Activated CD4-positive, alpha-beta T cell treated with anti-CD3 and anti-CD28 coated beads, Interleukin-2, Interleukin-6, amounts not matched to agents 100 ng/mL and 50 ng/mL, durations not matched to agents 16 hours and 8 hours (primary cell): ENCODE results near the gene ATP6V1G3.
"Not testable (repeated sequence)": the region's sequence is repeated elsewhere in the genome, so short reads cannot be mapped to it uniquely, and the experiment has no call there.

Experiments
- DNase-seq: peaks from one replicate; pipeline ENCODE4 v3.0.0-alpha.2; 2020

Gene ATP6V1G3

DNA sequence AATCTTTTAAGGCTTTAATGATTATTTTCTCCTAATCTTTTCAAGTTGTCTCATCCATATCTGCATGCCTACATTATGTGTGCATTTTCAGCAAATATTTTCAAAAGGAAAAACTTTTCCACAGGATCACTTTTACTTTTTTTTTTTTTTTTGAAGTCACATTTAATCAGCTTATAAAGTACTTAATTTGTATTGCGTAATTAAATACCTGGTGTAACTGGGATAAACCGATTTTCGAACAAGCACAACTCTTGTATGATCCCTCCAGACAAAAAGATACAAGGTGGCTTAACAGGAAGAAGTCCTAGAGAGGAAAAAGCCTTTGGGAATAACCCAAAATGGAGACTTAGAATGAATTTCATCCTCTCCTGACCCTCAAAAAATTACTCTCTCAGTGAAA lies 1.3 kb upstream of the ATP6V1G3 start:
- no peak for DNase-seq

DNA sequence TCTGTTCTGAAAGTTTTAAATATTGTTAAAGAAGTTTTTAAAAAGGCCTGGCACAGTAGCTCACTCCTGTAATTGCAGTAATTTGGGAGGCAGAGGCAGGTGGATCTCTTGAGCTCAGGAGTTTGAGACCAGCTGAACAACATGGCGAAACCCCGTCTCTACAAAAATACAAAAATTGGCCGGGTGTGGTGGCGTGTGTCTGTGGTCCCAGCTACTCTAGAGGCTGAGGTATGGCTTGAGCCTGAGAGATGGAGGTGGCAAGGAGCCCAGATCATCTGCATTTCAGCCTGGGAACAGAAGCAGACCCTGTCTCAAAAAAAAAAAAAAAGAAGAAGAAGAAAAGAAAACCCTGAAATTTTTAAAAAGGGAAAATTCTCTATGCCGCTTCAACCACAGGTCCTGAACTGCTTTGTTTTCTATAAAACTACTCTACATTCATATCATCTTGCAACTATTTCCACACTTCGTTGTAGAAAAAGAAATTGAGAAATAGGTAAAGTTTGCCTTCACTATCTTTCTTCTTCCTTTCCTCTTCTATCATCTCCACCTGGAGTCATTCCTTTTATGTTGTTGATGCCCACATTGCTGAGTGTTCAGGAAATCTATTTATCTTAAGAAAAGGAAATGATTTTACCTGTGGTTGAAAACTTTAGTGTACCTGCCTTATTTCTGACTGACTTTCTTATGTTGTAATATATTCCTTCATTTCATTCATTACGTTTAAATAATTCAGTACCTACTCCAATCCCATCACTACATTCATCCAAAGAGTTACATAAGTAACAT lies 1.7 kb downstream of the ATP6V1G3 start:
- DNase-seq, result no peak

DNA sequence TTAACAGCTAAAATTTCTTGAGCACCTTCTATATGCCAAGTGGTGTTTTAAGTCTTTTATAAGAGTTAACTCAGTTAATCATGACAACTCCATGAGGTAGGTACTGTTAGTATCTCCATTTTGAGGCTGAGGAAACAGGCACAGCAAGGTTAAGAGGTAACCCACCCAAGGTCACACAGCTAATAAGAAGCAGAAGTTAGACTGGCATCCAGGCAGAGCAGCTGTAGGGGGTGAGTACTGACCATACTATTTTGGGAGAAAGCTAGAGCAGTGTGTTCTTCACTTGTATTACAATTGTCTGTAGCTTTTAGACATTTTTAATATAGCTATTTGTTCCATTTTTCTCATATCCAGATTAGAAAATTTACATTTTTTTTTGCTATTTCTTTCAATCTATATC lies 4.8 kb downstream of the ATP6V1G3 start:
- no peak for DNase-seq

DNA sequence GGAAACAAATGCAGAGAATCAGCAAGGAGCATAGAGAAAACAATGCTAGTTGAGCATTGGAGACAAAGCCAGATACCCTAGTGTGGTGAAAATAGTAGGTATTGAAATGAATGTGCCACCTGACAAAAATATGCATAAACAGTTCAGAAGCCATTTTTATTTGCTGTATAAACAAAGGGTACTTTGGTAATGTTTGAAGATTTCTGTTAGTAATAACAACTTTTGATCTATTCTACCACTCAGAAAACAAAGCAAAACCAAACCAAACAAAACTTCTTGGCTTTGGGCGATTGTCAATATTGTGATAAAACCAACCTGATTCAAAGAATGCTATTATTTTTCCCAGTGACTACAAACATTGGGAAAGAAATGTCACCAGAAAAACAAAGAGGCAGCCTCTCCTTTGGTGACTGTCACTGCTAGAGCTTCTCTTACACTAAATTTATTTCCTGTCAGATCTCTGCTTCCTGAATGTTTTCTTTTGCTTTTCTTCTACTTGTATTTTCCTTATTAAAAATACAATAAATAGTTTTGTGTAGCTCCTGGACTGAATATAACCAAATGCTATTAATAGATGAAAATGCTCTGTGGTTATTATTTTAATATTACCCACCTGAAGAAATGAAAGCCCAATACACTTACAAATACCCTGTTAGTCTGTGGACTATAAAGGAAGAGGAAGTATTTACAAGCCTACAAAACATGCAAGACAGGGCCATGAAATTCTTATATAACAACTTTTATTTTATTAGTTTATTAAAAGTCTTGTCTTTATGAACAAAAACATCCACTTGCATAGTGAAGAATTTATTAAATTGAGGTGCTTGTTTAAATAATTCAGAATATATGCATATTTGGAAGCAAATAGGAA lies 5.7 kb downstream of the ATP6V1G3 start:
- no peak for DNase-seq

DNA sequence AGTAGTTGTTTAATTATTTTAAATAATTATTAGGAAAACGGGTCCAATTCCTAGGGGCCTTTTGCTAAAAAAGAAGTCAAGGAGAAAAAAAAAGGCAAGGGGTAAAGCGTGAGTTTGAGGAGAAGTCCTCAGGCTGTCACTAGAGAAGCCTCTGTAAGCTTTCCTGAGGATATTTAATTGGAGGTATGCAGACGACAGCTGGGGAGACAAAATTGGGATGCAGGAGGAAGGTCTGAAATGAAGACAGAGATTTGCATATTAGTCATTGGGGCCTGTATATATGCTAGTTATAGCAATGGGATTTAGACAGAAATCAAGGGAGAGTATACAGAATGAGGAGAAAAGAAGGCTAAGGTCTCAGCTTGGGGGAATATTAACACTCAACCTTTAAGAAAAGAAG lies 8.6 kb downstream of the ATP6V1G3 start:
- DNase-seq, result no peak

DNA sequence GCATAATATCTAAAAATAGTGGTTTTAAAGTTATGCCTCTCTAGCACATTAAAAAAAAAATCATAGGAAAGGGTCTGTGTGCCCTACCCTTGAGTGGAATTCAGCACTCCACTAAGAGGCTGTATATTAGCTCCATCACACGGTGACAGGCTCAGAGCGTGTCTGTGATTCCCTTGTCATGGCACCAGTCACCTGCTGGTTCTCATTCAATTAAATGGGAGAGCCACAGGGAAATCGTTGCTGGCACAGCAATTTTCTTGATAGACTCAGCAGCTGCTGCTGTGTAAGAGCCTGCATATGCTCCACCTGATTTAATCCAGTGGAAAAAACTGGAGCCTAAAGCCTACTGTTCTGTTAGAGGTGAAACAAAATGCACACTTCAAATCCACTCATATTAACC lies 9.5 kb downstream of the ATP6V1G3 start:
- DNase-seq, result no peak

DNA sequence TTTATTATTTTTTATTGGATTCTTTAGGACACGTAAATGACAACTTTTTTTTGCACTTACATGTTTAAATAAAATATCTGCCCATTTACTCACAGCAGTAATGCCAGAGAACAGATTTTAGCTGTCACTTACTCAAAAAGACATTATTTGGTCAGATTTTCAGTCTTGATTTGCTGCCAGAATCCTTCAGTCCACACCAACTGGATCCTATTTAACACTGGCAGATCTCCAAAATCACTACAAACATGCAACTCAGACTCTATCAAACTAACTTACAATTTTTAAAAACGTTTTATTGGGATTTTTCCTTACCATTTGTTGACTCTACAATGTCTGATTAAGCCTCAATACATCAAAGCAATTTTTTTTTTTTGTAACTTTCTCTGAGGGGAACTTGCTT lies 11.1 kb downstream of the ATP6V1G3 start:
- DNase-seq, result no peak

DNA sequence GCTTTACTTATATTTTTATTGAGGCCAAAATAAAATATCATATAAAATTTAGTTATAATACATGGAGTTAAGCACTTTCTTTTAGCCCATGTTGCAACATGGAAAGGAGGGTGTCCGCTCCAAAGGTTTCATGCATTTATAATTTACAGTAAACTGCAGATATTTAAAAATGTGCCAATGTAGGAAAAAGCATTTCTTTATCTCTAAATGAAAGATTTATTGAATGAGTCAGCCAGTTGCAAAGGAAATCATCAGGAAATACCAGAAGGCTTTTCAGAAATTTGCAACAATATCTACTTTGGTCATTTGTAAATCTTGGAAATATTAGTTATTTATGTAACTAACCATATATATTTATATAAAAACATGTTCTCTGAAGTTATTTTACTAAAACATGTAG lies 12.1 kb downstream of the ATP6V1G3 start:
- no peak for DNase-seq

DNA sequence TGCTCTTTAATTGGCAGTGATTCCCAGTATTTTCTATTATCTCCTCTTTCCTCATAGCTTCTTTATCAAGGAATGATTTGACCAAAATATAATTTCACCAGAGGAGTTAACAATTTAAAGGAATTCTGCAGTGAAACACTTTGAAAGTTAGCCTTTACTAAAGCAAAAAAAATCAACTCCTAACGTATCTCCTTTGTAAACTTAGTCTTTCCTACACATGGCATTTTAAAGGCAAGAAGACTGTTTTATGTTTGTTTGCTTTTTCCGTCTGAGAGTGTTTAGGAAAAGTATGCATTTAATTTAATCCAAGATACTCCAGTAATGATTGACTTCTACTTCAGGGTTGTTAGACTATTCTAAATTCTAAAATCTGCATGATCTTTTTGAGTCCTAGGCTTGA lies 15.9 kb downstream of the ATP6V1G3 start:
- DNase-seq, result no peak

DNA sequence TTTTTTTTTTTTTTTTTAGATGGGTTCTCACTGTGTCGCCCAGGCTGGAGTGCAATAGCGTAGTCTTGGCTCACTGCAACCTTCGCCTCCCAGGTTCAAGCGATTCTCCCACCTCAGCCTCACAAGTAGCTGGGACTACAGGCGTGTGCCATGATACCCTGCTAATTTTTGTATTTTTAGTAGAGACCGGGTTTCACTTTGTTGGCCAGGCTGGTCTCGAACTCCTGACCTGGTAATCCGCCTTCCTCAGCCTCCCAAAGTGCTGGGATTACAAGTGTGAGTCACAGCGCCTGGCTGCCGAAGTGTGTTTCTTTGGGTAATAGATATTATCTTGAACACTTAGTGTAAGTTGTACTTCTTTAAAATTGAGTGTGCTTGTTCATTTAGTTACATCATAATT lies 16.4 kb downstream of the ATP6V1G3 start:
- not testable (repeated sequence) for DNase-seq

DNA sequence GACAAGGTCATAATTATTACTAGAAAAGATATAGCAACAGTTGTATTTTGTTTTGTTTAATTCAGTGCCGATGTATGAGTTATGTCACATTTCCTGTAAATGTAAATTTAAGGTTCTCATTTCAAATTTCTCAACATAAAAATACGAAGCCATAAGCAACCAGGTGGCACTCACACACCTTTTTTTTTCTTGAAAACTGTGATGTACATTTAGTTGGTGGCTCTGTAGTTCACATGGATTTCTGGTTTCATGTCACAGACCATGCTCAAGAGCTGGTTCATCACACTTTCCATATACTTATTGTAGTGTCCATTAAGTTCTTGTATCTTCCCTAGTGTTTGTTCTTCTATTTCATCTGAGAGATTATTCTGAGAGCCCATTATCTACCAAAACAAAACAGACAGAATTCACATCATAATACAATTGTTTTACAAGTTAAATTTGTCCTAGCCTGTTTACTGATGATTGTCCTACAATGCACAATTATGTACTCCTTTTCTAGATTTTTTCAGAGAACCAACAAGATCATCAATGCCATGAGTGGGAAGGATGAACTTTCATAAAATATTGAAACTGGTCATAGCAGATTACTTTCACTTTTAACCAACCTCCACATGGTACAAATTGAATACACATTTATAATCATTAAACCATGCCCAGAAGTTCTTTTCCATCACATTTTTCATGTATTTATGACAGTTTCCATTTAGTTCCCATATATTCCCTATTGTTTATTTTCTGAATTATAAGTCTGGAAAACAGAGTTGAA lies 17.1 kb downstream of the ATP6V1G3 start:
- DNase-seq, result peak; percentile 34

DNA sequence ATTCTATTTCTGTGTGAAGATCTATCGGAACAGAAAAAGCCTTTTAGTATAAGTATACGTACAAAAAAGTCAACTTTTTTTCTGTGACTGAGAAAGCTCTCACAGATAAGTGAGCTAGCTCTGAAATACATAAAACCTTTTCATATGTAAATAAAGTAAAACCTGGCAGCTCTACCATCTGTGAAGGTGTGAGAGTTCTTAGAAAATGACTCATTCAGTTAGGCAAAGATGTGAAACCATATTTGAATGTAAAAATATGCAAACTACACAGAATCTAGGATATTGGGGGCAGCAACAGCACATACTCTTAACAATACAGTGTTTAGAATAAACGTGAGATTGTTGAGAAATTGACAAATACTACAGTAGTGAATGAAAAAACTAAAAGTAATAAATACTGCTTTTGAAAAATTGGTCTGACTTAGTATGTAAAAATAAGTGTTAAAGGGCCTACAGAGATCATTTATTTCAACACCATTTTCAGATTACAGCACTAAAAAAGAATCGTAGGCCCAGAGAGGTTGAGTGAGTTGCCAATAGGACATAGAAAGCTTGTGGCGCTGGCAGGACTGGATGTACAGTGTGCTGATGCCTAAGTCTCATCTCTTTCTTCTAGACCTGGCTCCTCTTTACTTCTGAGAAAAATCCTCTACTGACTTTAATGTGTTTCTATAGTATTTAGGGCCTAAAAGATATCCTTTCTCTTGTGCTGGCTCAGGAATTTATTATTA lies 19.8 kb downstream of the ATP6V1G3 start:
- DNase-seq, result peak; percentile 63

DNA sequence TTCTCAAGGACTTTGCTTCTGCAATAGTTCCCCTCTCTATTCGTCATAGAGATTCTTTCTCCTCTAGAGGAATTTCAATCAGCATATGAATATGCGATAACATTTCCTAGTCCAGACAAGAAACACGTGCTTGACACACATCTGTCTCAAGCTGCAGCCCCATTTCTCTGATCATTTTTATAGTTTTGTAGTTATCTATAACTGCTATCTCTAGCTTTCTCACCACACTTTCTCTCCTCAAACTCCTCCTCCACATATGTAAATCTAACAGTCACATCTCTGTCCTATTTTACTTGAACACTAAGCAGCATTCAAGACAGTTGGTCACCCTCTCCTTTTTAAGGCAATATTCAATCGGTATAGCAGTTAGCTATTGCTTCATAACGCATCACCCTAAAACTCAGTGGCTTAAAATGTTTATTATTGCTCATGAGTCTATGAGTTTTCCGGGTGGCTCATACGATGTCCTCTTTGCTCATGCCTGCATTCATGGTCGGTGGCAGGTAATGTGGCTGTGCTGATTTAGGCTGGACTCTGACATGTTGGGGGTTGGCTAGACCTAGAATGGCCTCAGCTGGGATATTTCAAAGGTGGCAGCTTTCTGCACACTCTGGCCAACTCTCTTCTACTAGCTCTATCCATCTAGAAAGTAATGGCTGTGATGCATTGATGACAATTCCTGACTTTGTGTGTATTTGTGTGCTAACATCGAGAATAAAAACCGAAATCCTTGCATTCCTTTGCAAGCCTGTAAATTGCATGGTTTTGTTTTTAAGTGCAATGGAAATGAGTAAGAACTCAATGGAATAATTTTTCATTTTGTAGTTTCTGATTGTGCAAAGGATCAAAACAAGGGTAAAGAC lies 20.6 kb downstream of the ATP6V1G3 start:
- peak; percentile 25 for DNase-seq

DNA sequence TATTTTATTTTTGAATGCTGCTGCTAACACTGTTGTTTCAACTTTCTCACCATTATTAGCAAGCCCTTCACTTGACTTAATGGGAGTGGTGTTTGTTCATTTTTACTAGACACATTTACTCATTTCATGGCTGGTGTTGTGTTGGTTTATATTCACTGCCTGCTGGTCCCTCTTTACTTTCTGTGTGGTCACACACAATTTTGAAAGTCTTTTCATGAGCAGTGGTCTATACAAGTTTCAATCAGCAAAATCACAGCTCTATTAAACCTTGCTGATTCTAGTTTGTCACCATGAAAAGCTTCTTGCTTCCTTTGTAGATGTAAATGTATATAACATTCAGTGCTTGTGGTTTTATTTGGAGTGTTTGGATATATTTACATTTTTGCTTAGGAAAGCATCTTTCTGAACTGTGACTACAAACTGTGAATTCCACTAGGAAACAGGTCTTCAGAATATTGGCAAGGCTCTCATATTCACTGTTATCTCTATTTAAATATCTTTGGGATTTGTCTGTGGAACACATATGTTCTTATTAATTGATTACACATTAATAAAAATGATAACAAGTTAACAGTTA lies 22.8 kb downstream of the ATP6V1G3 start:
- no peak for DNase-seq

DNA sequence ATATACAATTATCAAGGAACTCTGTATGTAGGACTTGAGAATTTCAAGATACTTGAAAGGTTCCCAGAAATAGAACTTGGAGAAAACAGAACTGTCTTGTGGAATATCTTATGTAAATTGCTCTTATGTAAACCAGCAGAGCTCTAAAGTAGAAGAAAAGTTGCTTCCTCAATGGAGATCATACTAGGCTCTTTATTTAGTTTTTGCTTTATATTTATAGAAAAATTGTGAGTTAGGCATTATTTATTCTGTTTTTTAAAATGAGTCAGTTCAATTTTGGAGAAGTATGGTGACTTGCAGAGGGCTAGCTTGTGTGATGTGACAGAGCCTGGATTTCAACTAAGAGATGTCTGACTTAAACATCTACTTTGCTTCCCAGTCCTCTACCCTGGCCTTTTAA lies 40.4 kb downstream of the ATP6V1G3 start:
- DNase-seq, result no peak

DNA sequence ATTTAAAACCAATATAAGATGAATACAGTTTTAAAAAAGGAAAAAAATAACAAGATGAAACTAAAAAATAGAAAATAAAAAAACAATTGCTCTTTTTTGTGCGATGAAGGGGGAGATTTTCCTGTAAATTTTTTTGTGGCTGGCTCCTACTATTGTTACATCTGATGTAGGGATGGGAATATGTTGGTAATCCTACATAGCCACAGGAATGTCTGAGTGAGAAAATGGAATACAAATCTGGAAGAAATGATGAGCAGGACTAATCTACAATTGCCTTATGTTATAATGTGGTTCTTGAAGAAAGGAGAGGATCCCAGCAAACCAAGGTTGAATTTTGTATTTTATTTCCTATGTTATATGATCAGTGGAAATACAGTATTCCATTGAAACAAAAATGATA lies 40.9 kb downstream of the ATP6V1G3 start:
- no peak for DNase-seq

DNA sequence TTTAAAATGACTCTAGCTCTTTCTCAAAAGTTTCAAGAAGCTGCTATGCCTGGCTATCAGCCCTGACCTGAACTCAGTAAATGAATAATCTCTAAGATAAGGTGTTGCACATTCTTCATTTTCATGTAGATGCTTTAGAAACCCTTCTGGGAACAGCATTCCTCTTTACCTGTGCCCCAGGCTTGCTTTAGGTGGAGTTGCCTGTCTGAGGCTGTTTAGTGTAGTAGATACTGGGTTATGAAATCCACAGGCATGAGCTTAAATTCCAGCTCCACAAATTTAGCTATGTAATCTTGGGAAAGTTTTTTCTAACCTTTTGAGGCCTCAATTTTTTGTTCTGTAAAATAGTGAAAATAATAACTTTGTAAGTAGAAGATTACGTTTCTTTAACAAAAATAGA lies 41.6 kb downstream of the ATP6V1G3 start:
- DNase-seq, result no peak

DNA sequence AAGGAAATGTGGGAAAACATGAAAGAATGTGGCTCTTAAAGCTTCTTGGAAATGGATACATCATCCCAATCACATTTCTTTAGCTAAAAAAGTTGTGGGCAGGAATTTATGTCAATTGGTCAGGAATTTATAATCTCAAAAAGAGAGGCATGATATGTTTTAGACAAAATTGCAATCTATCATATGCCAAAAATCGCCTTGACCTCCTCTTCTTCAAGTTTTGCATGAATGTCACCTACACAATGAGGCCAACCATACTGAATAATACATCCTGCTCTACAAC lies 42.4 kb downstream of the ATP6V1G3 start:
- DNase-seq, result no peak

DNA sequence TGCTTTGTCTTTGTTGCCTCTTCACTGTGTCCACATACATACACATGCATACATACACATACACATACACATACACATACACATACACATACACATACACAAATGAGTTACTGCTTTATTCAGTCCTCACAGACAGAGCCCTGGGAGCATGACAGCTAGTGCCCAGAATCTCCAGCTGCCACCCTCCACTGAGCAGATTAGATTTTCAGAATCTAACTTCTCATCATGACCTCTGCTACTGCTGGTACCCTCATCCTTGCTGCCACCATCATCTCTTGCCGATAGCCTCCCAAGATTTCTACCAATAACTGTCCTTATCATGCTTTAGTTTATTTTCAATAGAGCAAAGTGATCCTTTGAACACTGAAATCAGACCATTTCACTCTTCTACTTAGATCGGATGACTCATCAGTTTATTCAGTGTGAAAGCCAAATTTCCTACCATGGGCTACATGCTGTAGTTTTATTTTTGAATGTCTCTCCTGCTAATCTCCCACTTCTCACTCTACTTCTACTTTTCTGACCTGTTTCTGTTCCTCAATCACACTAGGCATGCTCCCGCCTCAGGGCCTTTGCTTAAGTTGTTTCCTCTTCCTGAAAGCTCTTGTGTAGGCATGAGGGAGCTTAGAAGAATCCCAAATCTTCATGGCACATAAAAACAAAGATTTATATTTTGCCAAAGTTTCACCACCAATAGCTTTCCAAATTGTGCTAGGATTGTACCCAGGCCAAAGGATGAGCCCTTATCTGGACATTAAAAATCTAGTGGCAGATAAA lies 43.0 kb downstream of the ATP6V1G3 start:
- peak; percentile 30 for DNase-seq

DNA sequence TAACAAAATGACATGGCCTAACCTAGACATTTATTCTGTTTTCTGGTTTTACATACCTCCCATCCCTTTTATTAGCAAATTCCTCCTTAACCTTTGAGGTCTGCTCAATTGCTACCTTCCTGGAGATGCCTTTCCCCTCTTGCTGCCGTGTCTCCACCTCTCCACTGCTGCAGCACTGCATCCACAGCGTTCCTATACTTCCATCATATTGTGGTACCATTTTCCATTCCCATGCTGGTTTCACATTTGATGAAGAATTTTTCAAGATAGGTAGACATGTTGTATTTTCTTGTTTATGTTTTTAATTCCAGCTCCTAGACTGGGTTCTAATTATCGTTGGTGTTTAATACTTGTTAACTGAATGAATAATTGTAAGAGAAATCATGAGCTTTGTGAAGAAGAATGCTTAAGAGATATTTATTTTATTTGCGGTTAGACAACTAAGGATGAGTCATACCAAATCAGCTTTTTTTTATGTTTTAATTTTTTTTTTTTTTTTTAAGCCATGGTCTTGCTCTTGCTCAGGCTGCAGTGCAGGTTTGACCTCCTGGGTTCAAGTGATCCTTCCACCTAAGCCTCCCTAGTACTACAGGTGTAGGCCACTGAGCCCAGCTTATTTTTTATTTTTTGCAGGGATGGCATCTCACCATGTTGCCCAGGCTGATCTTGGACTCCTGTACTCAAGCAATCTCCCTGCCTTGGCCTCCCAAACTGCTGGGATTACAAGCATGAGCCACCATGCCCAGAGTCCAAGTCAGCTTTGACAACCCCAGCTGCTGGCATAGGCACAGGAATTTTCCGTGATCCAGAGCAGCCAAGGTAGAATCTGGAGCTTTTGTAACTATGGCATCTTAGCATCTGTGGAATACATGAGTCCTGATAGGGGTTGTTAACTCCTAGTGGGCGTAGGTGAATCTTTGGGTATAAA lies 44.0 kb downstream of the ATP6V1G3 start:
- DNase-seq, result no peak
